Mesothelial cell of epicardium (in vitro differentiated cells): ENCODE measurements around the gene HIGD1A. TPM values are rescaled to one million over a fixed set of nuclear protein-coding genes. Genes with fewer than 3 reads are reported as not detected.

Experiments used
- DNase-seq, 2 experiments: peaks; one replicate each; pipeline ENCODE4 v3.0.0; 2021; ENCODE audit warnings: low spot score in 2 of 2; ENCODE audit not compliant: unreplicated experiment in 2 of 2
- H3K27ac Mint-ChIP-seq: 2 replicates; pipeline ENCODE4 v1.8.0; 2021; ENCODE audit warnings: mixed read lengths
- H3K27me3 Mint-ChIP-seq: 2 replicates; pipeline ENCODE4 v1.8.0; 2021; ENCODE audit warnings: low read depth, mixed read lengths
- H3K36me3 Mint-ChIP-seq: 2 replicates; pipeline ENCODE4 v1.8.0; 2021; ENCODE audit warnings: mixed read lengths
- H3K4me1 Mint-ChIP-seq: 2 replicates; pipeline ENCODE4 v1.8.0; 2021; ENCODE audit warnings: mixed read lengths
- H3K4me3 Mint-ChIP-seq: 2 replicates; pipeline ENCODE4 v1.8.0; 2021; ENCODE audit warnings: mild to moderate bottlenecking, moderate library complexity, mixed read lengths
- H3K9me3 Mint-ChIP-seq: 2 replicates; pipeline ENCODE4 v1.8.0; 2021; ENCODE audit warnings: mixed read lengths
- CTCF ChIP-seq: fragments of 200-600 bp; sonication (generic); IDR thresholded peaks from one replicate; pipeline ENCODE4 v1.5.0; 2021; ENCODE audit warnings: antibody characterized with exemption; ENCODE audit not compliant: unreplicated experiment
- total RNA-seq: library from RNA; stranded (reverse); gene quantifications from 3 replicates; pipeline ENCODE4 v1.2.1, GENCODE V29; 2021

The HIGD1A gene
- total RNA-seq, 1 donor from 2014 or later = 63.9 TPM

GRCh38 chr3:42809202-42809601, 4.9 kb upstream of the HIGD1A start, which contains the start of gene ACKR2:
ACKR2 (plus strand) TSS chr3:42809445; CDS start chr3:42864503, 55,058 bp downstream.
- H3K4me3 Mint-ChIP-seq = no peak within 1 kb of the TSS
- peaks cover 2% of the 10 kb centered on the region for H3K36me3 Mint-ChIP-seq
- H3K4me1 Mint-ChIP-seq = peaks cover 33% of the 10 kb centered on the region
- peaks cover 12% of the 10 kb centered on the region for H3K27me3 Mint-ChIP-seq
- DNase-seq = no peak
- H3K27ac Mint-ChIP-seq = no peak within 1 kb of the TSS
- no peak for TF ChIP-seq CTCF
- H3K9me3 Mint-ChIP-seq = no peaks in the 10 kb centered on the region

- no peak for TF ChIP-seq CTCF
- no peak for DNase-seq
- Mint-ChIP-seq H3K36me3 (peaks cover 2% of the 10 kb centered on the region), H3K27me3 (peaks cover 12% of the 10 kb centered on the region), H3K4me3 (no peak overlapping the region), H3K27ac (no peak overlapping the region), H3K4me1 (peaks cover 36% of the 10 kb centered on the region), H3K9me3 (no peaks in the 10 kb centered on the region)
These were observed 3.6 kb upstream of the HIGD1A start for GRCh38 chr3:42807929-42808328.

- no peaks in the 10 kb centered on the region for H3K9me3 Mint-ChIP-seq
- H3K27ac Mint-ChIP-seq = peak overlapping the region; percentile 98
- no peak for TF ChIP-seq CTCF
- no peak for DNase-seq
- peak overlapping the region; percentile 95 for H3K4me3 Mint-ChIP-seq
- H3K27me3 Mint-ChIP-seq = peaks cover 12% of the 10 kb centered on the region
- H3K4me1 Mint-ChIP-seq = peaks cover 39% of the 10 kb centered on the region
- H3K36me3 Mint-ChIP-seq = peaks cover 1% of the 10 kb centered on the region
These were observed 991 bp upstream of the HIGD1A start for GRCh38 chr3:42805141-42805821.

- H3K4me3 Mint-ChIP-seq = peak overlapping the region; percentile 95
- no peaks in the 10 kb centered on the region for H3K9me3 Mint-ChIP-seq
- H3K4me1 Mint-ChIP-seq = peaks cover 41% of the 10 kb centered on the region
- peak overlapping the region; percentile 98 for H3K27ac Mint-ChIP-seq
- peaks cover 2% of the 10 kb centered on the region for H3K36me3 Mint-ChIP-seq
- peaks cover 12% of the 10 kb centered on the region for H3K27me3 Mint-ChIP-seq
- no peak for DNase-seq
- TF ChIP-seq CTCF = no peak
These were observed 492 bp upstream of the HIGD1A start for GRCh38 chr3:42804831-42805132.

- peak in 1 of 2 experiments; percentile 46 for DNase-seq
- Mint-ChIP-seq H3K36me3 (peaks cover 5% of the 10 kb centered on the region), H3K27ac (peak overlapping the region; percentile 98), H3K4me1 (peaks cover 40% of the 10 kb centered on the region), H3K27me3 (peaks cover 12% of the 10 kb centered on the region), H3K4me3 (peak overlapping the region; percentile 95), H3K9me3 (no peaks in the 10 kb centered on the region)
- TF ChIP-seq CTCF = no peak
These were observed 730 bp downstream of the HIGD1A start for GRCh38 chr3:42803414-42804105.
